ENCODE data around the gene OXSM.

The OXSM gene

GRCh38 chr3:25783661-25784512, 6.0 kb upstream of the OXSM start:
- Histone ChIP-seq H3K4me1 (peaks cover 0 to 24% (median 11%) of the 10 kb centered on the region in 4 donors), H3K4me3 (peak overlapping the region; percentile 95 to 97), H3K27me3 (no peaks in the 10 kb centered on the region), H3K36me3 (no peaks in the 10 kb centered on the region), H3K9me3 (no peaks in the 10 kb centered on the region), H3K27ac (peak overlapping the region; percentile 94 to 97)
- peak; percentile 48 to 73 for DNase-seq
- TF ChIP-seq CTCF (IDR thresholded peaks at IDR 0.05), result no peak
- intact Hi-C loops (cut with DNase I; ENCODE audit: low total_unique reads), result loop anchor here (5.0 kb wide), 1 partner anchor 122 kb away; the partner anchor contains the start of gene TOP2B

DNA sequence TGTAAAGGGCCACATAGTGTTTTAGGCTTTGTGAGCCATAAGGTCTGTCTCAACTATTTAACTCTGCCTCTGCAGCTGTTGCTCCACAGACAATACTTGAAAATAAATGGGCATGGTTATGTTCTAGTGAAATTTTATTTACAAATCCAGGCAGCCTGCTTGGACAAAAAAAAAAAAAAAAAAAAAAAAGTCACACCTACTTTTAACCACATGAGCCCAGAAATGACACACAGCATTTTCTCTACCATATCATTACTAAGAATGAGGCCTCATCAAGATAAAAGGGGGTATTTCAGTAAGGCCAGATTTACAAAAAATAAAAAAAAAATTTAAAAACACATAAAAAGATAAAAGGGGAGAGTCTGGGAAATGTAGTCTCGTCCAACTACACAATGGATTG, 4.9 kb upstream of the OXSM start:
- Histone ChIP-seq H3K9me3 (no peaks in the 10 kb centered on the region), H3K4me3 (no peak overlapping the region), H3K27me3 (no peaks in the 10 kb centered on the region), H3K4me1 (peaks cover 0 to 28% (median 11%) of the 10 kb centered on the region in 4 donors), H3K27ac (no peak overlapping the region), H3K36me3 (no peaks in the 10 kb centered on the region)
- intact Hi-C loops (cut with DNase I; ENCODE audit: low total_unique reads), result loop anchor here (5.0 kb wide), 1 partner anchor 123 kb away; the partner anchor contains the start of gene TOP2B
- no peak for DNase-seq
- TF ChIP-seq CTCF (IDR thresholded peaks at IDR 0.05), result no peak

DNA sequence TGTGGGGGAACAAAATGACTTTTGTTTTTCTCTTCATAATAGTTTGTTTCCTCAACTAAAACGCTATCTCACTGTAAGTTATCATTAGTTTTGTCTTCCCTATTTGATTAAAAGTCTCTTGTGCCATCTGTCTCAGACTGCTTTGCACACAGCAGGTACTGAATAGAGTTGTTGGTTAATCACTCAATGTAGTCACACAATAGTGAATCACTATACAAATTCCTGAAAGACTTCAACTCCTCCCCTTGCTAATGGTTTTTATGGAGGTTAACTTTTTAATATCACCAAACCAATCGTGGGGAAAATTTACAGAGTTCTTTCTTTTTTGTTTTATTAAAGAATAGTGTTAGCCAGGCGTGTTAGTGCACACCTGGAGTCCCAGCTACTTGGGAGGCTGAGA, 4.1 kb upstream of the OXSM start:
- no peaks in the 10 kb centered on the region for H3K27me3 ChIP-seq
- TF ChIP-seq CTCF (IDR thresholded peaks at IDR 0.05), result no peak
- H3K4me3 ChIP-seq, result no peak overlapping the region
- intact Hi-C loops (cut with DNase I; ENCODE audit: low total_unique reads), result no loop called here
- H3K27ac ChIP-seq, result no peak overlapping the region
- H3K9me3 ChIP-seq, result no peaks in the 10 kb centered on the region
- H3K36me3 ChIP-seq, result no peaks in the 10 kb centered on the region
- peaks cover 0 to 25% (median 14%) of the 10 kb centered on the region in 4 donors for H3K4me1 ChIP-seq
- DNase-seq, result no peak

- Histone ChIP-seq H3K4me1 (peaks cover 0 to 17% (median 4%) of the 10 kb centered on the region in 4 donors), H3K9me3 (no peaks in the 10 kb centered on the region), H3K36me3 (no peaks in the 10 kb centered on the region), H3K27me3 (no peaks in the 10 kb centered on the region), H3K4me3 (no peak overlapping the region), H3K27ac (no peak overlapping the region)
- intact Hi-C loops (cut with DNase I; ENCODE audit: low total_unique reads), result no loop called here
- no peak for TF ChIP-seq CTCF (IDR thresholded peaks at IDR 0.05)
- no peak for DNase-seq
Observed at GRCh38 chr3:25787689-25788088, 2.2 kb upstream of the OXSM start.

- intact Hi-C loops (cut with DNase I; ENCODE audit: low total_unique reads), result no loop called here
- Histone ChIP-seq H3K9me3 (no peaks in the 10 kb centered on the region), H3K36me3 (peaks cover 0 to 5% (median 0%) of the 10 kb centered on the region in 3 donors), H3K4me1 (peaks cover 0 to 17% (median 4%) of the 10 kb centered on the region in 4 donors), H3K27ac (peak overlapping the region; percentile 80 to 83), H3K4me3 (peak overlapping the region; percentile 58 to 64), H3K27me3 (no peaks in the 10 kb centered on the region)
- no peak for DNase-seq
- no peak for TF ChIP-seq CTCF (IDR thresholded peaks at IDR 0.05)
Observed at GRCh38 chr3:25789209-25789595, 688 bp upstream of the OXSM start.
